Ureter (tissue), 1 donor: Measurements from ENCODE around the gene ACVR1C. TPM values are rescaled to one million over a fixed set of nuclear protein-coding genes. Genes with fewer than 3 reads are reported as not detected.
"Not testable (repeated sequence)": the region's sequence is repeated elsewhere in the genome, so short reads cannot be mapped to it uniquely, and the experiment has no call there.

Experiments
- DNase-seq: peaks from one replicate; pipeline ENCODE4 v3.0.0-alpha.2; 2020; ENCODE audit warnings: low spot score
- total RNA-seq: library from RNA; stranded (reverse); gene quantifications from one replicate; pipeline ENCODE4 v1.2.4, GENCODE V29; 2023
- donor health status: DM: yes; HTN: yes; CAD: no.

Gene ACVR1C
- total RNA-seq, 1 donor from 2014 or later = 0.81 TPM

GRCh38 chr2:157574165-157574564, 54.5 kb downstream of the ACVR1C start:
- DNase-seq = no peak

- no peak for DNase-seq
These were observed 55.9 kb downstream of the ACVR1C start for GRCh38 chr2:157572725-157573124.

DNA sequence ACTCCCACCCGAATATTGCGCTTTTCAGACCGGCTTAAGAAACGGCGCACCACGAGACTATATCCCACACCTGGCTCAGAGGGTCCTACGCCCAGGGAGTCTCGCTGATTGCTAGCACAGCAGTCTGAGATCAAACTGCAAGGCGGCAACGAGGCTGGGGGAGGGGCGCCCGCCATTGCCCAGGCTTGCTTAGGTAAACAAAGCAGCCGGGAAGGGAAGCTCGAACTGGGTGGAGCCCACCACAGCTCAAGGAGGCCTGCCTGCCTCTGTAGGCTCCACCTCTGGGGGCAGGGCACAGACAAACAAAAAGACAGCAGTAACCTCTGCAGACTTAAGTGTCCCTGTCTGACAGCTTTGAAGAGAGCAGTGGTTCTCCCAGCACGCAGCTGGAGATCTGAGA, 62.0 kb downstream of the ACVR1C start:
- DNase-seq = not testable (repeated sequence)

DNA sequence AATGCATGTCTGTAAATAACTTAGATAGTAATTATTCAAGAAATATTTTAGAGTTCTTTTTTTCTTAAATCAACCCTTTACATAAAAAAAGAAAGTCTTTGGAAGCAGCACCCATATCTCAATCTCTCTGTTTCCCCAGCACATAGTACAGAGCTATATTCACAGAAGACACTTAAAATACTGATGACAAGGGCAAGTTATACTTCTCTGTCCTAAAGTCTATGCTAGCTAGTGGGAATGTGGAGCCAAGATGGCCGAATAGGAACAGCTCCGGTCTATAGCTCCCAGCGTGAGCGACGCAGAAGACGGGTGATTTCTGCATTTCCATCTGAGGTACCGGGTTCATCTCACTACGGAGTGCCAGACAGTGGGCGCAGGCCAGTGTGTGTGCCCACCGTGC, 62.6 kb downstream of the ACVR1C start:
- DNase-seq = not testable (repeated sequence)

DNA sequence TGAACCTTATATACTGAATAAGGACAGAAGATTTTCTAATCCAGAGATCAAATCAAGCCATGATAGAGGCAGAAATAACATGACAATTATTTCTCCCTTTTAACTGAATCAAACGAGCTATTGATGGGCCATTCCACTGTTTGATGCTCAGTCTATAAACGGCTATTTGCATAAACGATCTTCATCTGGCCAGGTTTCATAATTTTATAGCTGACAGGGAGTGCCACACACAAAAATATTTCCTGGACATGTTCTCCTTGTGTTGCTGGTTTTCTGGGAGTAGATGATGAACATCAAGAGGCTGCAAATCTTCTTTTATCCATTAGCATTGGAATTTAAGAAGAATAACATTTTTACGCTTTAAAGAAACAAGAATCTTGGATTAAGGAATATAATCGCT, 63.1 kb downstream of the ACVR1C start:
- no peak for DNase-seq

DNA sequence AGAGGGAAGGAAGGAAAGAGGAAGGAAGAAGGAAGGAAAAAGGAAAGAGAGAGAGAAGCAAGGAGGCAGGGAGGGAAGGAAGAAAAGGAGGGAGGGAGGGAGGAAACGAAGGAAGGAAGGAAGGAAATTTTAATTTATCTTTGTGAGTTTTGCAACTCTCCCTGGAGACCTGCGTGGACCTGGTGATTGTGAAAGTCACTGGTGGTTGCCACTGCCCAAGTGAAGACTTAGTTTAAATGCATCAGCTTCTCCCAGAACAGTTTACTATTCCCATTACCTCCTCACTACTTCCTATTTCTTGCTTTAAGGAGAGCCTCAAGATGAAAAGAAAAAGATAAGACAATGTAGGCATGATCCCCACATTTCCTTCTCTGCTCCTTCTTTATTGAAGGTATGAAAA, 68.8 kb downstream of the ACVR1C start:
- DNase-seq = no peak

- no peak for DNase-seq
These were observed 69.2 kb downstream of the ACVR1C start for GRCh38 chr2:157559461-157559860.

- no peak for DNase-seq
These were observed 69.6 kb downstream of the ACVR1C start for GRCh38 chr2:157559061-157559460.

GRCh38 chr2:157557770-157558169, 70.9 kb downstream of the ACVR1C start:
- no peak for DNase-seq

DNA sequence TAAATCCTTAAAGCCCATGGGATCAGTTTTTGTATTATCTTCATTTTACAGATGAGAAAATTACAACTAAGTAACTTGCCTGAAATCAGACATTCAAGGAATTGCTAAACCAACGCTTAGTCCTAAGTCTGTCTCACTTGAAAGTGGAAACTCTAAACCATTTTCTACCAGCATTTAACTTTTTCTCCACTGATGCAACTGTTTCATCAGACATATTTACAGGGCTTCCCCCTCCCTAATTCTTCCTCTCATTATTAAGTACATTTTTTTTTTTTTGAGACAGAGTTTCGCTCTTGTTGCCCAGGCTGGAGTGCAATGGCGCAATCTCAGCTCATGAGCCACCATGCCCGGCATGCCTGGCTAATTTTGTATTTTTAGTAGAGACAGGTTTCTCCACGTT, 88.6 kb downstream of the ACVR1C start:
- no peak for DNase-seq

- no peak for DNase-seq
These were observed 90.6 kb downstream of the ACVR1C start for GRCh38 chr2:157538064-157538463.

DNA sequence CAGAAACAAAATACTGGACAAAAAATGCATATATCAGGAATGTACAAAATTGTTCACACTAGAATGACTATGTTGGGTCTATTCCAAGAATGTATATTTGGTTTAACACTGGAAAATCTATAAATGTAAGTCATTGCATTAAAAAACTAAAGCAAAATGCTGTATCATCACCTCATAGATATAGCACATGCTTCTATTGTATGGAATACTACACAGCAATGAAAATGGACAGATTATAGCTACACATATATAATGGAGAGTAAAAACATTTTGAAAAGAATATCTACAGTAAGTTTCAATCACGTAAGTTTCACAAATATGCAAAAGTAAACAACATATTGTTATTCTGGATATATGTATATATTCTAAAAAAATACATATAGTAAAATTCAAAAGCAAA, 91.8 kb downstream of the ACVR1C start:
- DNase-seq = no peak

- no peak for DNase-seq
These were observed 99.5 kb downstream of the ACVR1C start for GRCh38 chr2:157528963-157529751.

- no peak for DNase-seq
These were observed 102.6 kb downstream of the ACVR1C start for GRCh38 chr2:157526070-157526469.

GRCh38 chr2:157523270-157524247, 105.1 kb downstream of the ACVR1C start:
- no peak for DNase-seq

DNA sequence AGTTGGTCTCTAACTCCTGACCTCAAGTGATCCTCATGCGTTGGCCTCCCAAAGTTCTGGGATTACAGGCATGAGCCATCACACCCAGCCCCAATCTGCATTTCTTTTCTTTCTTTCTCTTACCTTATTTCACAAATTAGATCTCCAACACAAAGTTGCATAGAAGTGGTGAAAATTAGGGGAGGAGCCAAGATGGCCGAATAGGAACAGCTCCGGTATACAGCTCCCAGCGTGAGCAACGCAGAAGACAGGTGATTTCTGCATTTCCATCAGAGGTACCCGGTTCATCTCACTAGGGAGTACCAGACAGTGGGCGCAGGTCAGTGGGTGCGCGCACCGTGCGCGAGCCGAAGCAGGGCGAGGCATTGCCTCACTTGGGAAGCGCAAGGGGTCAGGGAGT, 113.7 kb downstream of the ACVR1C start:
- DNase-seq = not testable (repeated sequence)

- no peak for DNase-seq
These were observed 118.9 kb downstream of the ACVR1C start for GRCh38 chr2:157509744-157510143.

DNA sequence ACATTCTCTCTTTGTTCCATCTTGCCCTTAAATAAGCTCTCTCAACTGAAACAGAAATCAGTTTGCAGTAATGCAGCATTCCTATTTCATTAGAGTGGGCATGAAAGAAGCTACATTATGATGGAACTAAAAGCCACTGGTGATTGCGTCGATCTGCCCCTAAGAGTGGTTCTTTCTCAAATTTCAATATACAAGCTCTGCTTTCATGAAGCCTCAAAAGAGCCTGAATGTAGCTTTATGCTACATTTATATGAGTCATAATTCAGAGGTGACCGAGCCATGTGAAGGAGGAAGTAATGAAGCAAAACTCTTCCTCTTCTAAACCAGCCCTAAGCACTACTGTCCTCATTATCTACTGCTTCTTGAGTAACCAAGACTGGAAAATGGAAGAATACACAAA, 120.0 kb downstream of the ACVR1C start:
- DNase-seq = no peak

- no peak for DNase-seq
These were observed 122.1 kb downstream of the ACVR1C start for GRCh38 chr2:157506586-157506985.

- DNase-seq = no peak
These were observed 124.0 kb downstream of the ACVR1C start for GRCh38 chr2:157504623-157505022.

DNA sequence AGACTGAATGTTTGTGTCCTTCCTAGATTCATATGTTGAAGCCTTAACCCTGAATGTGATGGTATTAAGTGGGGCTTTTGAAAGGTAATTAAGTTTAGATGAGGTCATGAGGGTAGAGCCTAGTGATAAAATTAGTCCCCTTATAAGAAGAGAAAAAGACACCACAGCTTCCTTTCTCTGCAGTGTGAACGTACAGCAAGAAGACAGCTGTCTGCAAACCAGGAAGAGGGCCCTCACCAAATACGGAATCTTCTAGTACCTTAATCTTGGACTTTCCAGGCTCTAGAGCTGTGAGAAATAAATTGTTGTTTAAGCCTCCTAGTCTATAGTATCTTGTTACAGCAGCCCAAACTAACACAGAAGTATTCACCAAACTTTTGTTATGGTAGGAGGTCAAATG, 127.6 kb downstream of the ACVR1C start:
- DNase-seq = no peak

GRCh38 chr2:157500334-157500733, 128.3 kb downstream of the ACVR1C start:
- no peak for DNase-seq

GRCh38 chr2:157498483-157498882, 130.2 kb downstream of the ACVR1C start:
- DNase-seq = no peak
